Sigmoid colon (tissue), 7 donors: ENCODE measurements around the gene RRP9. TPM values are rescaled to one million over a fixed set of nuclear protein-coding genes. Genes with fewer than 3 reads are reported as not detected.

Source experiments
- DNase-seq: peaks from one replicate; pipeline ENCODE4 v3.0.0-alpha.2; 2019
- H3K27ac ChIP-seq, 4 donors: fragments of 200-600 bp; sonication (generic); one replicate each; pipeline ENCODE4 v1.5.1; 2016 to 2019; ENCODE audit warnings: mild to moderate bottlenecking in 1 of 4
- H3K27me3 ChIP-seq, 3 donors: fragments of 200-600 bp; sonication (generic); one replicate each; pipeline ENCODE4 v1.5.1; 2019; ENCODE audit warnings: mild to moderate bottlenecking in 1 of 3
- H3K36me3 ChIP-seq, 4 donors: fragments of 200-600 bp; sonication (generic); one replicate each; pipeline ENCODE4 v1.5.1; 2016 to 2019
- H3K4me1 ChIP-seq, 4 donors: fragments of 200-600 bp; sonication (generic); one replicate each; pipeline ENCODE4 v1.5.1; 2017 to 2019
- H3K4me3 ChIP-seq, 4 donors: fragments of 200-600 bp; sonication (generic); one replicate each; pipeline ENCODE4 v1.5.1; 2017 to 2019; ENCODE audit warnings: mild to moderate bottlenecking in 2 of 4, moderate library complexity in 1 of 4
- H3K9me3 ChIP-seq, 4 donors: fragments of 200-600 bp in 3 of 4; sonication (generic) in 3 of 4; one replicate each; pipeline versions ENCODE4 v1.5.1 to v1.6.1; 2013 to 2019
- CTCF ChIP-seq, 4 experiments: fragments of 450-650 bp in 3 of 4; fragments of 200-600 bp in 1 of 4; IDR thresholded peaks; one replicate each; pipeline ENCODE4 v1.5.1; 2016 to 2019; ENCODE audit warnings: antibody characterized with exemption in 4 of 4, mild to moderate bottlenecking in 3 of 4, moderate library complexity in 2 of 4
- EP300 ChIP-seq, 4 donors: sonication (generic); formaldehyde crosslinking; IDR thresholded peaks; one replicate each; pipeline ENCODE4 v1.6.1; 2017; ENCODE audit warnings: antibody characterized with exemption in 4 of 4
- POLR2A ChIP-seq, 2 donors: fragments of 450-650 bp; IDR thresholded peaks; one replicate each; pipeline ENCODE4 v1.6.1; 2016; ENCODE audit warnings: antibody characterized with exemption in 2 of 2, mild to moderate bottlenecking in 2 of 2, moderate library complexity in 2 of 2
- POLR2AphosphoS5 ChIP-seq, 4 donors: sonication (generic); formaldehyde crosslinking; IDR thresholded peaks; one replicate each; pipeline ENCODE4 v1.6.1; 2017; ENCODE audit warnings: antibody characterized with exemption in 4 of 4
- WGBS, 2 donors: extraction: QIAGEN DNeasy Blood & Tissue Kit; methylation state at CpG; one replicate each; pipeline ENCODE4 v1.1.7; 2013; 5-methylcytosine and 5-hydroxymethylcytosine counted together
- intact Hi-C: fragments of 100-400 bp; cut with DNase I; formaldehyde crosslinking; loops from one replicate; pipeline ENCODE4 v1.15.1; 2023
- polyA plus RNA-seq, 3 donors: library from polyadenylated mRNA; stranded (reverse); fragments of 200-250 nt; gene quantifications; one replicate each; pipeline ENCODE4 v1.2.3, GENCODE V29; 2013
- total RNA-seq, 4 donors: library from RNA; depleted of rRNA; stranded (reverse); fragments of >200 nt; gene quantifications; one replicate each; pipeline ENCODE4 v1.1.0, GENCODE V29; 2016
- donor health status: healthy with polysubstance abuse.
- donor health status: Bipolar disorder and iron deficiency.
- donor health status: healthy.

RRP9 gene
- total and polyA plus RNA-seq, 7 donors = 6.4 to 29.0 (median 12.5) TPM

GRCh38 chr3:51937611-51938450, 3.9 kb downstream of the RRP9 start:
- Histone ChIP-seq H3K36me3 (peaks cover 29 to 63% (median 45%) of the 10 kb centered on the region in 4 donors), H3K4me3 (no peak overlapping the region), H3K9me3 (no peaks in the 10 kb centered on the region), H3K4me1 (peaks cover 0 to 30% (median 25%) of the 10 kb centered on the region in 4 donors), H3K27ac (no peak overlapping the region), H3K27me3 (no peaks in the 10 kb centered on the region)
- TF ChIP-seq EP300 (IDR thresholded peaks at IDR 0.05) (no peak), CTCF (IDR thresholded peaks at IDR 0.05) (no peak), POLR2A (IDR thresholded peaks at IDR 0.05) (no peak), POLR2AphosphoS5 (IDR thresholded peaks at IDR 0.05) (no peak)
- WGBS, 2 donors = 88 to 94% methylated on average over 13 of the region's 13 CpGs
- intact Hi-C loops = no loop called here
- peak; percentile 55 for DNase-seq

DNA sequence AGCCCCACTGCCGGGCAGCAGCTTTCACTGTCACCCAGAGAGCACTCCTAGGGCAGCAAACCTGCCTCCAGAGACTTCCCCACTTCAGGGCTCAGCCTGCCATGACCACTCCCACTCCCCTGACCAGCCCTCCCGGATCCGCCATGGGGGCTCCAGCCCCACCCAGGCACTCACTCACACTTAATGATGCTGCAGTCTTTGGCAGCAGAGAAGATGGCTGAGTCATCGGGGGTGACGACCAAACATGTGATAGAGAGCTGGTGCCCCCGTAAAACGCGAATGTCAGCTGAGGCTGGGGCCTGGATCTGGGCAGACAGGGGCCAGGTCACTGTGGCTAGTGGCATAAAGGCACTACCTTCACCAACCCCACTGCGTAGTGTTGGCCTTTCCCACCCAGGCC, 4.7 kb downstream of the RRP9 start:
- Histone ChIP-seq H3K27ac (no peak overlapping the region), H3K4me1 (peaks cover 0 to 22% (median 18%) of the 10 kb centered on the region in 4 donors), H3K36me3 (peaks cover 29 to 68% (median 47%) of the 10 kb centered on the region in 4 donors), H3K4me3 (no peak overlapping the region), H3K27me3 (no peaks in the 10 kb centered on the region), H3K9me3 (no peaks in the 10 kb centered on the region)
- DNase-seq = peak; percentile 62
- intact Hi-C loops = no loop called here
- TF ChIP-seq POLR2A (IDR thresholded peaks at IDR 0.05) (no peak), CTCF (IDR thresholded peaks at IDR 0.05) (no peak), POLR2AphosphoS5 (IDR thresholded peaks at IDR 0.05) (no peak), EP300 (IDR thresholded peaks at IDR 0.05) (no peak)
- WGBS, 2 donors = 88% methylated on average over 9 of the region's 9 CpGs

- Histone ChIP-seq H3K9me3 (no peaks in the 10 kb centered on the region), H3K27me3 (no peaks in the 10 kb centered on the region), H3K4me1 (peaks cover 0 to 17% (median 15%) of the 10 kb centered on the region in 4 donors), H3K36me3 (peaks cover 29 to 68% (median 47%) of the 10 kb centered on the region in 4 donors), H3K27ac (no peak overlapping the region), H3K4me3 (no peak overlapping the region)
- TF ChIP-seq POLR2AphosphoS5 (IDR thresholded peaks at IDR 0.05) (no peak), EP300 (IDR thresholded peaks at IDR 0.05) (no peak), CTCF (IDR thresholded peaks at IDR 0.05) (no peak), POLR2A (IDR thresholded peaks at IDR 0.05) (no peak)
- WGBS, 2 donors = 96 to 97% methylated on average over 25 of the region's 25 CpGs
- intact Hi-C loops = no loop called here
- peak; percentile 50 for DNase-seq
Measured at GRCh38 chr3:51935886-51936755, 5.6 kb downstream of the RRP9 start.

GRCh38 chr3:51934991-51935885, 6.5 kb downstream of the RRP9 start:
- DNase-seq = peak; percentile 45
- WGBS, 2 donors = 94 to 95% methylated on average over 28 of the region's 28 CpGs
- H3K4me1 ChIP-seq = peaks cover 0 to 8% (median 6%) of the 10 kb centered on the region in 4 donors
- H3K9me3 ChIP-seq = no peaks in the 10 kb centered on the region
- H3K36me3 ChIP-seq = peaks cover 29 to 68% (median 47%) of the 10 kb centered on the region in 4 donors
- no peak overlapping the region for H3K27ac ChIP-seq
- intact Hi-C loops = no loop called here
- no peaks in the 10 kb centered on the region for H3K27me3 ChIP-seq
- TF ChIP-seq POLR2AphosphoS5 (IDR thresholded peaks at IDR 0.05) (no peak), CTCF (IDR thresholded peaks at IDR 0.05) (no peak), POLR2A (IDR thresholded peaks at IDR 0.05) (no peak), EP300 (IDR thresholded peaks at IDR 0.05) (no peak)
- H3K4me3 ChIP-seq = no peak overlapping the region
